Activated CD8-positive, alpha-beta memory T cell treated with anti-CD3 and anti-CD28 coated beads, Interleukin-2, amount 50 U/mL, for 48 hours (primary cell): ENCODE measurements around the gene CCDC83.
A peak's percentile ranks its signal among the peaks of the same experiment; 100 is the strongest.

ENCODE experiments used
- DNase-seq: peaks from one replicate; pipeline ENCODE4 v3.0.0-alpha.2; 2020

The CCDC83 gene

GRCh38 chr11:85855341-85855656, at the start of gene CCDC83:
CCDC83 (plus strand) TSS chr11:85855383; CDS start chr11:85865124, 9,741 bp downstream.
- DNase-seq = no peak

GRCh38 chr11:85805387-85805786, 49.8 kb upstream of the CCDC83 start:
- no peak for DNase-seq

- no peak for DNase-seq
Measured at GRCh38 chr11:85806016-85806415, 49.2 kb upstream of the CCDC83 start.

DNA sequence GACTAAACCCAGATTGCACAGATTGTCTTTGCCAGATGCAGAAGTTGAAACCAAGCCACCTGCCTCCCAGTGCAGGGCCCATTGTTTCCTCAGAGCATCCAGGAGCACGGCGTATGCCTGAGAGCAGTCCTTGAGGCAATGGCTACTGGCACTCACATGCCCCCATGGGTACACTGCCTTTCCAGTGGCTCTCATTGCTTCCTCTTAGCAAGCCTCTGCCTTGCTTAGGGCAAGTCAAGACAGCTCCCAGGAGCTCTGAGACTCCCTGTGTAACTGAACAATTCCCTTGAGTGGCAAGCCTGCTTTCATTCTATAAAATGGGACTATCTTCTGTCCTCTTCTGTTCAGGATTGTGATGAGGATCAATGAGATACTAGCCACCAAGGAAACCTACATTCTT, 48.3 kb upstream of the CCDC83 start:
- no peak for DNase-seq

GRCh38 chr11:85809191-85809590, 46.0 kb upstream of the CCDC83 start:
- no peak for DNase-seq

DNA sequence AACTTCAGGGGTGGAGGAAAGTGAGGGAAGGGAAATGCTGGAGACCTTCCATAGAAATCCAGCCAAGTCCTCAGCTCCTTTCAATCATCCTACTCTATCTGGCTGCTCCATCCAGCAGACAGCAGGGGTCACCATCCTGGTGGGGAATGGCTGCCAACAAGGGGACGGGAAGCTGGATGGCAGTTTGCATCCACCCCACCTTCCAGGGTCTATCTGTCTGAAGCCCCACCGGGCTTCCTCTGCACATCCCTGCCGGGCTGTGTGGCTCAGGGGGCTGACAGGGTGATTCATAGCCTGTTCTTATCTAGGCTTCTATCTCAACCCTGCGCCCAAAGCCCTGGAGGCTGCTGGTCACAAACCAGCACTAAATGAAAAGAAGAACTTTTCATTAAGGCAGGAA, 45.3 kb upstream of the CCDC83 start:
- no peak for DNase-seq

GRCh38 chr11:85810521-85810870, 44.7 kb upstream of the CCDC83 start:
- DNase-seq = no peak

- DNase-seq = peak; percentile 87
Measured at GRCh38 chr11:85810871-85811611, 44.1 kb upstream of the CCDC83 start, which contains the start of gene SYTL2. SYTL2 (minus strand) TSS chr11:85811141; CDS start chr11:85757725, 53,416 bp downstream.

- DNase-seq = no peak
Measured at GRCh38 chr11:85811624-85812023, 43.6 kb upstream of the CCDC83 start.

DNA sequence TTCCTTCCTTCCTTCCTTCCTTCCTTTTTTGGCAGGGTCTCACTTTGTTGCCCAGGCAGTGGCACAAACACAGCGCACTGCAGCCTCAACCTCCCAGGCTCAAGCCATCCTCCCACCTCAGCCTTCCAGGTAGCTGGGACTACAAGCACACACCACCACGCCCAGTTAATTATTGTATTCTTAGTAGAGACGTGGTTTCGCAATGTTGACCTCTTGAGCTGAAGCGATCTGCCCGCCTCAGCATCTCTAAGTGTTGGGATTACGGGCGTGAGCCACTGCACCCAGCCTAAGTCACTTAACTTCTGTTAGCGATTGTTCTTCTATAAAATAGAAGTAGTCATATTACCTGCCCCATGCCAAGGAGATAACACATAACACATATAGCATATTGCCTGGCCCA, 41.5 kb upstream of the CCDC83 start:
- DNase-seq = no peak

- no peak for DNase-seq
Measured at GRCh38 chr11:85815186-85815931, 39.8 kb upstream of the CCDC83 start.

GRCh38 chr11:85819441-85819840, 35.7 kb upstream of the CCDC83 start:
- DNase-seq = no peak

GRCh38 chr11:85821636-85822035, 33.5 kb upstream of the CCDC83 start:
- no peak for DNase-seq

DNA sequence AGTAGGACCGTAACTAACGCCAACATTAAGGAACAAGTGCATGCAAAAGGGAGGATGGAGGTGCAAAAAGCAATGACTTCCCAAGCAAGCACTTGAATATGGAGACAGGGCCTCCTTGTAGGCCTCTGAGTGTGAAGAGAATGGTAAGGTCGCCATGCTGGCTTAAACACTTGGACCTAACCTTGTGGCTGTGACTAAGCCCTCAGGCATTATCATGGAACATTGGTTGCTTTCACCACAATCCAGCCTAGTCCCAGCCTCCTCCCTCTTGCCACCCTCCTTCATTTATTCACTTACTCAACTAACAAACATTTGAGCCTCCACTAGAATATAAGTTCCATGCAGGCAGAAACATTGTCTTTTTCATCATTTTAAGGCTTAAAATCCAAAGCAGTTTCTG, 32.4 kb upstream of the CCDC83 start:
- DNase-seq = no peak

DNA sequence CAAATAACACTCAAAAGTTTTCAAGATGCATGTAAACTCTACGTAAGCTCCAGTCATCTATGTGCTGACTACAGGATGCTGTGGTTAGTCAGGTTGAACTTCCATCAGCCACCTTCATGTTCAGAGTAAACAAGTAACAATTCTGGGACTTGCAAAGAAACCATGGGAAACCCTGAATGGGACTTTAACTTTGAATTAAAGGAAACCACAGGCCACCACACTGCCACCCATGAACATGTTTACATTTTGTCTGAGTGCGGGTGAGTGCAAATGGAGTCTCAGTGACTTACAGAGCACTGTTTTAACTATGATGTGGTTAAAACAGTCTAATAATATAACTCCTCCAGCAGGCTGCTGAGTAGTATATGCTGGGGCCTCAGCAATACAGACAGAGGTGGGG, 31.4 kb upstream of the CCDC83 start:
- no peak for DNase-seq

DNA sequence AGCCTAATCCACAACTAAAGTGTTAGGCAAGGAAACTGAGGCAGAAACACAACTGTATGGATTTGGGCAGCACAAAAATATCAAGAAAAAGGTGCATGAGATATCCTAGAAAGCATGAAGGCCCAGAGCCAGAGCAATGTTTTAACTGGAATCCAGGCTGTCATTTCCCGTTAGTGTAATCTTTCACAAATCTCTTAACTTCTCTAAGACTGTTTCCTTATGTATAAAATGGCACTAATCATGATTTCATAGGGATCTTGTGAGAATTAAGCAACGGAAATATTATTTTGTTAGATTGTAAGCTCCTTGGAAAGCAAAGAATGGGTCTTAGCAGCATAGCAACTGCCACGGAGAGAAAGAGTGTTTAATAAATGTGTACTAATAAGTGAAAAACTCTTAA, 29.6 kb upstream of the CCDC83 start:
- DNase-seq = no peak

DNA sequence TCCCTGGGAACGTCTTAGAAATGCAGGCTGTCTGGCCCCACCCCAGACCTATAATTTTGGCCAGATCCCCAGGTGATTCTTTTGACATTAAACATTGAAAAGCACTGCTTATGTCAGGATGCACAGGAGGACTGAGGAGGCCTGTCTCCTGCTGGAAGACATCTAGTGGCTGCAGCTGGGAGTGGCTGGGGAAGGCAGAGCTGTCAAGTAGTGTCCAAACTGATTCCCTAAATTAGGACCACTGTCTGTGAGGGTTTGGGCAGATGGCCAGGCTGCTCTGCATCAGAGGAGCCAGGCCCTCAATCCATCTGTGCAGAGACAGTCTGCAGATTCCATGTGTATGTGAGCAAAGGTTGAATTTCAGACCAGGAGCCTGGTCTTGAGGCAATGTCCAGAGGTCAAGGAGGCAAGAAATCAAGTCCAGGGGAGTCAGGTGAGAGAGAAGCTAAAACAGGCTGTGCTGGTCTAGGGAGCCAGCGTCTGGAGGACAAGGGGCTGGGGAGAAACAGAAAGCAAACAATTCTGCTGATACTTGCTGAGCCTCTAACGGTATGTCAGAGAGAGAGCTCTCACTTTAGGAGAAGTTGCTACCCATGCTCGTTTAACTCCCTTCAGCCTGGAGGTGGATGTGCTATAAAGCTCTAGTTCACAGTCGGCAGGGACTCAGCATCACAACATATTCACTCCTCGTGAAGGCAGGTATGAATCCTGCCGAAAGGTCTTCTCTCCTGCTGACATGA, 28.9 kb upstream of the CCDC83 start:
- no peak for DNase-seq

DNA sequence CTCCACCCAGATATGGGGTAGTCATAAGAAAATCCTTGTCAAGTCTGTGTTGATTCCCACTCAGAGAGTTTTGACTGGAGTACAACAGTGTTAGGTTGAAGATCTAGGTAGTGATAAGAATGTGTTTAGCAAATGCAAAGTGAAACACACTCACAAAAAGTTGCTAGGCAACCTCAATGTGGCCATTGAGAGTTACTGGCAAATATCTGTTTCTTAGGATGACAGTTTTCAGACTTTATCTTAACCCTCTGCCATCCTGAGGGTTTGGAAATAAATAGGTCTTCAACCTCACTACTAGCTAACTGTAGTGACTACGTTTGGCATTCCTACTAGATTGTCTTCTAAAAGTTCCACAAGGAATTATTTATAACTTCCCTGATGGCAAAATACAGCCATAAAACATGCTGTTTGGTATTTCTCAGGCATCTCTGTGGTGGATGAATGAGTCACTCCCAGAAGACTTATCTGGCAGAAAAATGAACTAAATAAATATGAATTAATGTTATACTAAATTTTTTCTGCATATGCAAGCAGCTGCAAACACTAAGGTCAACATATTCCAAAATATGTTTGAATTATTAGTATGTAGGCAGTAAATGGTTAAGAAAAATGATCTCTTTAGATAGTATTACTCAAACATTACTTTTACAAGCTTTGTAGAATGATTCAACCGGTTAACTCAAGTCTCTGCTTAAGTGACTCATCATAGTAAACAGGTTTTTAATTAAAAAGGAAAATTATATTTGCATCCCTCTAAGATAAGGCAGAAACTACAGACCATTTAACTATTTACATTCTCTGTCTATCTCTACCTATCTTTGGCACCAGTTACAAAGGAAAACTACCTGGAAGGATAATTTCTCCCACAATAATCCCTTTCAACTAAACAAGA, 27.2 kb upstream of the CCDC83 start:
- DNase-seq = no peak

GRCh38 chr11:85828640-85828978, 26.6 kb upstream of the CCDC83 start:
- DNase-seq = no peak

DNA sequence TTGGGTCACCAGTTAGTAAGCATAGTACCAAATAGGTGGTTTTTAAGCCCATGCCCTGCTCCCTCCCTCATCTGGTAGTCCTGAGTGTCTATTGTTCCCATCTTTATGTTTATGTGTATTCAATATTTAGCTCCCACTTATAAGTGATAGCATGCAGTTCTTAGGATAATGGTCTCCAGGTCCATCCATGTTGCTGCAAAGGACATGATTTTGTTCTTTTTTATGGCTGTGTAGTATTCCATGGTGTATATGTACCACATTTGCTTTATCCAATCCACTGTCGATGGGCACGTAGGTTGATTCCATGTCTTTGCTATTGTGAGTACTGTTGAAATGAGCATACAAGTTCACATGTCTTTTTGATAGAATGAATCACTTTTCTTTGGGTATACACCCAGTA, 26.0 kb upstream of the CCDC83 start:
- DNase-seq = no peak

DNA sequence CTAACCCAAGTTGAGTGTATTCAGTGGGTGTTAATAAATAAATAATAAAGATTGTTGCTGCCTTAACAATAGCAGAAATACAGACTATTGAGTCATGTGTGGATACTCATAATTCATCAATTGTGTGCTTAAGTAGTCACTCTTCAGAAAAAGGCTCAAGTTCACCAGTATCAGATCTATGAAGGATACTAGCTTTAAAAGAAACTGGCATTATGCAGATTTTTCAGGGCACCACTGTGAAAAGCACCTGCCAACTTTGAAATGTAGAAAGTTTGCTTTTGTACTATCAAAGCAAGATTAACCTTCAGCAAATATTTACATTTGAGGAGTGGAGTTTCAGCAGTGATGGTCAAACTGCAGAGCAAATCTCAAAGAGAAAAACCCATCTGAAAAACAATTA, 24.1 kb upstream of the CCDC83 start:
- DNase-seq = no peak

DNA sequence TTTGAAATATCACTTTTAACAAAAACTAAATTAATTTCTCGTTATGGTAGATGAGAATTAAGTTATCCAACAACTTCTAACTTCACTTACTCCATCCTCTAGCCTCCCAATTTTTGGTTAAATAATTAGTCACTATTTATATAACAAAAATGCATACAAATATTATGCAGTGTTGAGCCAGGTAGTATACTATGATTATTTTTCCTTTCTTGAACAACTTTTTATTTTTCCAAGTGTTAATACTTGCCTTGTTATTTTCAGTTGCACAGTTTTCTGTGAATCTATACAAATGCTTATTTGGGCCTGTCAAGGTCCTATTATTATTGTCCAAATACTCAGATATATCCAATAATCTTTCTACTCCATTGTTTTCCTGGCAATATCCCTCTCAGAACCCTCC, 19.9 kb upstream of the CCDC83 start:
- DNase-seq = no peak

GRCh38 chr11:85835729-85836128, 19.5 kb upstream of the CCDC83 start:
- no peak for DNase-seq
